NCI-H446 (cell line): ENCODE results near the gene ATP4B.
"Not testable (repeated sequence)": the region's sequence is repeated elsewhere in the genome, so short reads cannot be mapped to it uniquely, and the experiment has no call there.

Experiments used
- DNase-seq, 2 experiments: peaks; one replicate each; lab custom pipeline; 2025; lab: John Stamatoyannopoulos, UW

Gene ATP4B

DNA sequence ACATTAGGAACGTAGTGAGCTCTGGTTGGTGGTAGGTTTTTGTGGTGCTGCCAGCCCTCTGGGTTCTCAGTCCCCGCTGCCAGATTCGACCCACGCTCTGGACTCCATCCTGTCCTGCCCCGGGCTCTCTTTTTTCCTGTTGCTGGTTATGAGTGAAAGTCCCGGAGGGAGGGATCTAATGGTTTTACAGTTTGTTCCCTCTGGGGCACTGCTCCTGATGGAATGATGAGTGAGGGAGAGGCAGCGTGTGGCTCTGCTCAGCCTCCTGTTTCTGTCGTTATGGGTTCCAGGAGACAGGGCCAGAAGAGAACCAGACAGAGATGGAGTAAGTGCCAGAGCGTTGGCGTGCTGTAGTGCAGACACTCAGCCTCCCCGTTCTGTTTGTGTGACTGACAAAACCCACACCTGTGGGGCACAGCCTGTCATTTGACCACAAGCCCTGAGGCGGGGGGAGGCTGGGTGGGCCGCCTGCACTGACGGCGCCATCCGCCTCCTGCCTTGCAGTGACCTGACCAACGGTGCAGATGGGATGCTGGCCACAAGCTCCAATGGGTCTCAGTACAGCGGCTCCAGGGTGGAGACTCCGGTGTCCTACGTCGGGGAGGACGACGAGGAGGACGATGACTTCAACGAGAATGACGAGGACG, 18.3 kb downstream of the ATP4B start:
- DNase-seq = no peak

DNA sequence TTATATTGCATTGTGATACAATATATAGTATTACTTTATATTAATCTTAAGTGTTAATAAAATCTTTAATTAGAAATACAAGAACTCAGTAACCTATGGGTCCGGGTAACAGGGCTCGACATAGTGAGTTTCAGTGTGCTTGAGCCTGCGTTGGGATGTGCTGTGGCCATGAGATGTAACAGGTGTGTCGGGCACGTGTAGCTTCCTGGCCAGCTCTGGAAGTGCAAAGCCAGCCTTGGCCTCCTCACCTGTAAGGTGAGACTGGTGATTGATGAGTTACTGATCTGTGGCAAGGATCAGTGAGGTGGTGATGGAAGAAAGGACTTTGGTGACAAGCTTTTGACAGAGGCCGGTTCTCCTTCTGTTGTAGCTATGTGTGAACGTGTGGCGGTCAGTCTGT, 19.2 kb downstream of the ATP4B start:
- no peak for DNase-seq

DNA sequence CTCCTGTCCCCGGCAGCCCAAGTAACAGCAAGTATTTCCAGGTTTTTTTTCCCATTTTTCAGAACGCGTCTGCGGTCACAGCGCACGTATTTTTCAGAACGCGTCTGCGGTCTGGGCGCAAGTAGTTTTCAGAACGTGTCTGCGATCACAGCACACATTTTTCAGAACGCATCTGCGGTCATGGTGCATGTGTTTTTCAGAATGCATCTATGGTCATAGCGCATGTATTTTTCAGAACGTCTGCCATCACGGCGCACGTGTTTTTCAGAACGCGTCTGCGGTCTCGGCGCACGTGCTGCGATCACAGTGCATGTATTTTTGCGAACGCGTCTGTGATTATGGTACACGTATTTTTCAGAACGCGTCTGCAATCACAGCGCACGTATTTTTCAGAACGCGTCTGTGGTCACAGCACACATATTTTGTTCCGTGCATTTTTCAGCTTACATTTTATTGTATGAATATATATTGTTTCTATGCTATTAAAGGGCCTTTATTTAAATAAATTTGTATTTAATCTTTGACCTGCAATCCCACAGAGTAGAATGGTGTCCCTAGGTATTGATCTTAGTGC, 19.7 kb downstream of the ATP4B start:
- DNase-seq = no peak

DNA sequence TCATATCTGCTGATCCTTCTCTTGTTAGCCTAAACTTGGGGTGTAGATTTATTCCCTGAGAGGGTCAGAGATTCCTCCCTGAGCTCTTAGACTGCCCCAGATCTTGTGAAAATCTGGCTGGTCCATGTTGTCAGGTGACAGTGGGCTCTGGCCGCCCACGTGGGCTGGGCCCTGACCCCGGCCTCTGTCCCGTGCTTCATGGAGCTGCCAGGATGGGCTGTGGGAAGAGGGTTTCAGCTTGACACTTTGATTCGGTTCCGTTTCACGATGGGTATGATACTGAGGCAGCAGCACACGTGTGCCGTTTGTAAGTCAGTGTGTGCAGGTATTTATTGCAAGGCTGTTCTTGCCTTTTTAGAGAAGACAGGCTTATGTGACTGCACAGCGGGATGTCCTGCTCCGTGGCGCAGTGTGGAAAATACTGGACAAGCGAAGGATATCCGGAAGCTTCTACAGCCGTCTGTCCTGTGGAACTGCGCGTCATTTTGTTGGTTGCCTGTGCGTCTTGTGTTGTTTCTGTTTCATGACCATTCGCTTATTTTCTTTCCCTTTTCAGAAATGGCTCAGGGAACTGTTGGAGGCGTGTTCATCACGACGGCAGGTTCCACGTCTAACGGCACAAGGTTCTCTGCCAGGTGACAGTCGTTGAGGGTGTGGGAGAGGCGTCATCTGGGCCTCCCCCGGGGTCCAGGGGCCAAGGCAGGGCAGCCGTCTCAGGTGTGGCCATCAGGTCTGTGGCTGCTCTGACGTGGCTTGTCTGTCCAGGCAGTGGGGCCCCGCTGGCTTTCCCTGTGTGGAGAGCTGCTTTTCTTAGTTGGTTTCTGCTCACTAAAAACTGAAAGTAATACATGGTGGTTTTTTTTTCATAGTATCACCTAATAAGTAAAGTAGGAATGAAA, 20.5 kb downstream of the ATP4B start:
- DNase-seq = no peak

GRCh38 chr13:113636266-113636963, 21.6 kb downstream of the ATP4B start:
- no peak for DNase-seq

- DNase-seq = no peak
These were observed 22.3 kb downstream of the ATP4B start for GRCh38 chr13:113635709-113636108.

- no peak for DNase-seq
These were observed 23.0 kb downstream of the ATP4B start for GRCh38 chr13:113635048-113635420.

DNA sequence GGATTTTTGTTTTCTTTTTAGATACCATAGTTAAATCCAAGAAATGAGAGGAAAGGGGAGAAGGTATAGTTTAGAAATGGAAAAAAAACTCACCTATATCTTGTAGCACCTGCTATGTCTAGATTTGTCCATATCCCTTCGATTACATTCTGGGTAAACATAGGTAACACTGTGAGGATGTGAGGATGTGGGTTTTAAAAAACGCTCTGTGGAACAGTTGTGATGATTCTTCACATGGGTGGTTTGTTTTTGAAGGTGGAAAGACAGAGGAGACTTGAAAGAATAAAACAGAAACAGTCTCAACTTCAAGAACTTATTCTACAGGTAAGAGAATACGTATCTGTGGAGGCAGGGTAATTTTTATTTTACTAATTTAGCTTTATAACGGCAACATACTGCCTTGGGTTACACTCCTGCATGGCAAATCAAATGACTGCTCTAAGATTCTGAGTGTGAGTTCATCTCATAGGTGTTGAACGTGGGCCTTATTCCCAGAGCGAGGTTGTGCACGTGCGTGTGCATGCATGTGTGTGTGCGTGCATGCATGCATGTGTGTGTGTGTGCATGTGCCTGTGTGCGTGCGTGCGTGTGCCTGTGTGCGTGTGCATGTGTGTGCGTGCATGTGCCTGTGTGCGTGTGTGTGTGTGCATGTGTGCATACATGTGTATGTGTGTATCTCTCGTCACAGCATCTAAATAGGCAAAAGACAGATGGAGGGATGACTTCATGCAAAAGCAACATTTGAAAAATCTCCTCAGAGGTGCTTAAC, 23.5 kb downstream of the ATP4B start:
- DNase-seq = no peak

DNA sequence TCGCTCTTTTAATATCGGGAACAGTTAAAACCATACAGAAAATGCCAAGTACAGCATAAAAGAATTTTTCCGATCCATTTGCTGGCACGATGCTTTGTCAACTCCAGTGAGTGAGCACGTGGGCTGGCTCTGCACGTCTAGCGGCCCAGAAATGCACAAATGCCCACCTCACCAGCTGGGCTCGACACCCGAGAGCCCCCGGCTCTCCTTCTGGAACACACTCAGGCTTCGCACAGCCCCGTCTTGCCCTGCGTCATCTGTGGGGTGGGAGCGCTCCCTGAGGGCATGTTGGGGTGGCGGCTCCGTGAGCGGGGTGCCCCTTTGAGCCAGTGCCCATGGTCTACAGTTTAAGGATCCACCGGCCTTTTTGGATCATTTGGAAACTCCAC, 24.5 kb downstream of the ATP4B start:
- no peak for DNase-seq

- DNase-seq = no peak
These were observed 25.1 kb downstream of the ATP4B start for GRCh38 chr13:113632706-113633484.

DNA sequence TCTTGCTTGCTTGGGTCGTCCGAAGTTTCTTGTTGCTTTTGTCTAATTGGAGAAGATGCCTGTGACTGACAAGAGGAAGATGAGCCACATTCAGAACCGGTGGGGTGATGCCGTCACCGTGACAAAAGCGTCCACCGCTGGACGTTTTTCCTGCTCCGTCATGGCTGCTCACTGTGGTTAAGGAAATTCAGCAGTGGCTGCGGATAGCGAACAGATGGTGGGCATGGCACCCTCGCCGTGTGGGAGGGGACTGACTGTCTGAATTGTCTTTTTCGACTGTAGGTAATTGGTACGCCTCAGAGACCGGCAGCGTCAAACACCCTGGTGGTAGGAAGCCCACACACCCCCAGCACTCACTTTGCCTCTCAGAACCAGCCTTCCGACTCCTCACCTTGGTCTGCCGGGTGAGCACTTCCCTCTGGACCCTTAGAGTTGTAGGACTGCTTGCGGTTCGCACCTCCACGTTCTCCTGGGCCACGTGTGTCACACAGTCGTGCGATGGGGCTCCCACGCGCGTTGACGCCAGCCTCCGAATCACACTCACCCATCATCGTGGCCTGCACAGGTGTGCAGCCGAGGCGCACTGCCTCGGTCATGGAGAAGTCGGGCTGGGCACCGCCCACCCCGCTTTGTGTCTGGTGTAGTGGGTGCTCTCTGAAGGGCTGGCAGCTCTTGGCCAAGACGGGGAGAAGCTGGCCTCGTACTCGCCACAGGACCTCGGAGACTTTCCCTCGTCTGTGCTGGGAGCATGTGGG, 26.5 kb downstream of the ATP4B start:
- DNase-seq = no peak

DNA sequence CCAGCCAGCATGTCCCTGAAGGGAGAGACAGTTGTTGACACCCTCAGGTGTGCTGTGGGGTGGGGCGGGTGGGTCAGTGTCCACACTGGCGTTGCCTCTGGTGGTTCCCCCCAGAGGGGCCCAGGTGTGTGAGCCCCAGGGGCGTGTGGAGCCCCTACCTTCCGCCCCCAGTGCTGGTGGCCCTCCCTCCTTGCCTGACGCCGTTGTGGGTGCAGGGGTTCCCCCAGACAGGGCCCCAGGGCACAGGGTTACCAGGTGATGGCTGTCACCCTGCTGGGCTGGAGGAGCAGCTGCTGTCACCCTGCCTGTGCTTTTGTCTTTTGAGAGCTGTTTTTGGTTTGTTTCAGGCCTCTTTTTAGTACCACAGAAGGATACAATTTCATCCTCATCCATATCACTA, 27.2 kb downstream of the ATP4B start:
- DNase-seq = no peak

- DNase-seq = no peak
These were observed 27.7 kb downstream of the ATP4B start for GRCh38 chr13:113630296-113630695.

DNA sequence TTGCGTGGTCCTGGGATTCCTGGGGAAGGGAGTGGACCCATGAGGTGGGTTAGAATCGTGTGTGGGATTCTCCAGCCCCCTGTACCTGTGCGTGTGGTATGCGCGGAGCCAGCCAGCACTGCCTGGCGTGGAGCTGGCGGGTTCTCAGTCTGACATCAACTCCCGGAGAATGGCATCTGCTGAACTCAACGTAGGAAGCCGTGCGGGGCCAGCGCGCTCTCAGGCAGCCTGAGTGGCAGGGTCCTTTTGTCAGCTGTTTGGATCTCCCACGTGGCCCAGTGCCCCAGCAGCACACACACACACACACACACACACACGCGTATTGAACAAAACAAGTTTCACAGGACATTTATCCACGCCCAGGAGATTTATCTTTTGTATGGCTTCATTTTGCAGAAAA, 28.1 kb downstream of the ATP4B start:
- DNase-seq = no peak

GRCh38 chr13:113628291-113629270, 29.4 kb downstream of the ATP4B start:
- DNase-seq = no peak

GRCh38 chr13:113627136-113627535, 30.9 kb downstream of the ATP4B start:
- DNase-seq = no peak

DNA sequence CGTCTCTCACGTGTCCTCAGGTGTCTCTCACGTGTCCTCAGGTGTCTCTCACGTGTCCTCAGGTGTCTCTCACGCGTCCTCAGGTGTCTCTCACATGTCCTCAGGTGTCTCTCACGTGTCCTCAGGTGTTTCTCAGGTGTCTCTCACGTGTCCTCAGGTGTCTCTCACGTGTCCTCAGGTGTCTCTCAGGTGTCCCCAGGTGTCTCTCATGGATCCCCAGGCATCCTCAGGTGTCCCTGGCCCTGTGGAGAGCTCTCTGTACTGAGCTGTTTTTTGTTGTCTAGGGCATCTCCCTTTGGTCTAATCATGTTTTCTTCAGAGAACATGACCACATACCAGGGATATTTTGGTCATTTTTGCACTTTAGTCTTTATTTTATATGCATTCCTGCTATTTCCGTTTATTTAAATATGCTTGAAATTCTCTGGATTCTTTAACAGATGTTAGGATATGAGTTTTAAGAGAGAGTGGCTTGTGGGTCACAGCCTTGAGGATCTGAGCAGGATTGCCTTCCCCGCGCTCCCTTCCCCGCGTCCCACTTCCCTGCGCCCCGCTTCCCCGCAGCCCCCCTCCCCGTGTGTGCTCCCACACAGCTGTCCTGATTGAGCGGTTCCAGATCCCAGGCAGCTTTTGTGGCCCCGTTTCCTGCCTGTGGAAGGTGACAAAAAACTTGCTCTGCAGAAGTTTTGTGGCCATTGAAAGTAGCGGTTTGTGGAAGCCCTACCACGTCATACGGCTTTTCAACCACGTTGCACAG, 31.9 kb downstream of the ATP4B start:
- no peak for DNase-seq

DNA sequence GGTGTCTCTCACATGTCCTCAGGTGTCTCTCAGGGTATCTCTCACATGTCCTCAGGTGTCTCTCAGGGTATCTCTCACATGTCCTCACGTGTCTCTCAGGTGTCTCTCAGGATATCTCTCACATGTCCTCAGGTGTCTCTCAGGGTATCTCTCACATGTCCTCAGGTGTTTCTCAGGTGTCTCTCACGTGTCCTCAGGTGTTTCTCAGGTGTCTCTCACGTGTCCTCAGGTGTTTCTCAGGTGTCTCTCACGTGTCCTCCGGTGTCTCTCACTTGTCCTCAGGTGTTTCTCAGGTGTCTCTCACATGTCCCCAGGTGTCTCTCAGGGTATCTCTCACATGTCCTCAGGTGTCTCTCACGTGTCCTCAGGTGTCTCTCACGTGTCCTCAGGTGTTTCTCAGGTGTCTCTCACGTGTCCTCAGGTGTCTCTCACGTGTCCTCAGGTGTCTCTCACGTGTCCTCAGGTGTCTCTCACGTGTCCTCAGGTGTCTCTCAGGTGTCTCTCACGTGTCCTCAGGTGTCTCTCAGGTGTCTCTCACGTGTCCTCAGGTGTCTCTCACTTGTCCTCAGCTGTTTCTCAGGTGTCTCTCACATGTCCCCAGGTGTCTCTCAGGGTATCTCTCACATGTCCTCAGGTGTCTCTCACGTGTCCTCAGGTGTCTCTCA, 33.2 kb downstream of the ATP4B start:
- DNase-seq = not testable (repeated sequence)
